Mesothelial cell of epicardium (in vitro differentiated cells): ENCODE measurements around the gene EML3. TPM values are rescaled to one million over a fixed set of nuclear protein-coding genes. Genes with fewer than 3 reads are reported as not detected.
"Not testable (repeated sequence)": the region's sequence is repeated elsewhere in the genome, so short reads cannot be mapped to it uniquely, and the experiment has no call there.

Experiments
- DNase-seq, 2 experiments: peaks; one replicate each; pipeline ENCODE4 v3.0.0; 2021; ENCODE audit warnings: low spot score in 2 of 2; ENCODE audit not compliant: unreplicated experiment in 2 of 2
- H3K27ac Mint-ChIP-seq: 2 replicates; pipeline ENCODE4 v1.8.0; 2021; ENCODE audit warnings: mixed read lengths
- H3K27me3 Mint-ChIP-seq: 2 replicates; pipeline ENCODE4 v1.8.0; 2021; ENCODE audit warnings: low read depth, mixed read lengths
- H3K36me3 Mint-ChIP-seq: 2 replicates; pipeline ENCODE4 v1.8.0; 2021; ENCODE audit warnings: mixed read lengths
- H3K4me1 Mint-ChIP-seq: 2 replicates; pipeline ENCODE4 v1.8.0; 2021; ENCODE audit warnings: mixed read lengths
- H3K4me3 Mint-ChIP-seq: 2 replicates; pipeline ENCODE4 v1.8.0; 2021; ENCODE audit warnings: mild to moderate bottlenecking, moderate library complexity, mixed read lengths
- H3K9me3 Mint-ChIP-seq: 2 replicates; pipeline ENCODE4 v1.8.0; 2021; ENCODE audit warnings: mixed read lengths
- CTCF ChIP-seq: fragments of 200-600 bp; sonication (generic); IDR thresholded peaks from one replicate; pipeline ENCODE4 v1.5.0; 2021; ENCODE audit warnings: antibody characterized with exemption; ENCODE audit not compliant: unreplicated experiment
- total RNA-seq: library from RNA; stranded (reverse); gene quantifications from 3 replicates; pipeline ENCODE4 v1.2.1, GENCODE V29; 2021

Gene EML3
- total RNA-seq, 1 donor from 2014 or later: 54.3 TPM

GRCh38 chr11:62592989-62593421, 19.6 kb downstream of the EML3 start:
- H3K27me3 Mint-ChIP-seq: no peaks in the 10 kb centered on the region
- peaks cover 24% of the 10 kb centered on the region for H3K4me1 Mint-ChIP-seq
- TF ChIP-seq CTCF: no peak
- no peak for DNase-seq
- no peak overlapping the region for H3K4me3 Mint-ChIP-seq
- H3K9me3 Mint-ChIP-seq: no peaks in the 10 kb centered on the region
- peaks cover 28% of the 10 kb centered on the region for H3K36me3 Mint-ChIP-seq
- no peak overlapping the region for H3K27ac Mint-ChIP-seq

- H3K4me1 Mint-ChIP-seq: peaks cover 24% of the 10 kb centered on the region
- peaks cover 23% of the 10 kb centered on the region for H3K36me3 Mint-ChIP-seq
- H3K4me3 Mint-ChIP-seq: peak overlapping the region; percentile 97
- H3K27me3 Mint-ChIP-seq: no peaks in the 10 kb centered on the region
- H3K27ac Mint-ChIP-seq: peak overlapping the region; percentile 93
- H3K9me3 Mint-ChIP-seq: no peaks in the 10 kb centered on the region
- TF ChIP-seq CTCF: no peak
- DNase-seq: no peak
These were observed 20.3 kb downstream of the EML3 start for GRCh38 chr11:62592146-62592815.

GRCh38 chr11:62591448-62592145, 21.0 kb downstream of the EML3 start, which contains the start of gene TUT1:
Gene TUT1 (minus strand): TSS chr11:62591523. CDS start chr11:62591485, 38 bp downstream.
- peak; percentile 83 to 94 for DNase-seq
- H3K9me3 Mint-ChIP-seq: no peaks in the 10 kb centered on the region
- H3K4me1 Mint-ChIP-seq: peaks cover 24% of the 10 kb centered on the region
- no peaks in the 10 kb centered on the region for H3K27me3 Mint-ChIP-seq
- H3K4me3 Mint-ChIP-seq: peak within 1 kb of the TSS; percentile 97
- no peak for TF ChIP-seq CTCF
- H3K27ac Mint-ChIP-seq: peak within 1 kb of the TSS; percentile 93
- H3K36me3 Mint-ChIP-seq: peaks cover 20% of the 10 kb centered on the region

- H3K4me1 Mint-ChIP-seq: peaks cover 24% of the 10 kb centered on the region
- H3K27me3 Mint-ChIP-seq: no peaks in the 10 kb centered on the region
- no peaks in the 10 kb centered on the region for H3K9me3 Mint-ChIP-seq
- no peak for DNase-seq
- H3K4me3 Mint-ChIP-seq: peak overlapping the region; percentile 28
- no peak overlapping the region for H3K27ac Mint-ChIP-seq
- peak; percentile 39 for TF ChIP-seq CTCF
- peaks cover 14% of the 10 kb centered on the region for H3K36me3 Mint-ChIP-seq
These were observed 23.5 kb downstream of the EML3 start for GRCh38 chr11:62588966-62589637.

GRCh38 chr11:62585356-62585755, 27.2 kb downstream of the EML3 start:
- not testable (repeated sequence) for H3K9me3 Mint-ChIP-seq, H3K27me3 Mint-ChIP-seq, DNase-seq, H3K27ac Mint-ChIP-seq, H3K4me1 Mint-ChIP-seq, H3K4me3 Mint-ChIP-seq
- H3K36me3 Mint-ChIP-seq: peaks cover 24% of the 10 kb centered on the region

- peaks cover 25% of the 10 kb centered on the region for H3K36me3 Mint-ChIP-seq
- not testable (repeated sequence) for DNase-seq, H3K4me3 Mint-ChIP-seq, H3K4me1 Mint-ChIP-seq, H3K27me3 Mint-ChIP-seq, H3K27ac Mint-ChIP-seq, H3K9me3 Mint-ChIP-seq
These were observed 30.8 kb downstream of the EML3 start for GRCh38 chr11:62581735-62582134.
